GM12875 (cell line): ENCODE data around the gene C9orf40.

Source experiments
- H3K4me3 ChIP-seq: one replicate; pipeline ENCODE4 v1.5.1; 2011; ENCODE audit warnings: low read depth, low read length, control low read depth
- TF ChIP-seq, protein P1 (sequence below): IDR thresholded peaks from 2 replicates; pipeline ENCODE4 v1.5.1; 2011; ENCODE audit warnings: low read depth, mild to moderate bottlenecking, control low read depth, inconsistent platforms, low read length, moderate library complexity, borderline replicate concordance; ENCODE audit not compliant: insufficient read depth

C9orf40 gene

GRCh38 chr9:74977287-74977686 is 24.6 kb upstream of the C9orf40 start:
- TF ChIP-seq, protein P1, sequence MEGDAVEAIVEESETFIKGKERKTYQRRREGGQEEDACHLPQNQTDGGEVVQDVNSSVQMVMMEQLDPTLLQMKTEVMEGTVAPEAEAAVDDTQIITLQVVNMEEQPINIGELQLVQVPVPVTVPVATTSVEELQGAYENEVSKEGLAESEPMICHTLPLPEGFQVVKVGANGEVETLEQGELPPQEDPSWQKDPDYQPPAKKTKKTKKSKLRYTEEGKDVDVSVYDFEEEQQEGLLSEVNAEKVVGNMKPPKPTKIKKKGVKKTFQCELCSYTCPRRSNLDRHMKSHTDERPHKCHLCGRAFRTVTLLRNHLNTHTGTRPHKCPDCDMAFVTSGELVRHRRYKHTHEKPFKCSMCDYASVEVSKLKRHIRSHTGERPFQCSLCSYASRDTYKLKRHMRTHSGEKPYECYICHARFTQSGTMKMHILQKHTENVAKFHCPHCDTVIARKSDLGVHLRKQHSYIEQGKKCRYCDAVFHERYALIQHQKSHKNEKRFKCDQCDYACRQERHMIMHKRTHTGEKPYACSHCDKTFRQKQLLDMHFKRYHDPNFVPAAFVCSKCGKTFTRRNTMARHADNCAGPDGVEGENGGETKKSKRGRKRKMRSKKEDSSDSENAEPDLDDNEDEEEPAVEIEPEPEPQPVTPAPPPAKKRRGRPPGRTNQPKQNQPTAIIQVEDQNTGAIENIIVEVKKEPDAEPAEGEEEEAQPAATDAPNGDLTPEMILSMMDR = no peak
- no peak overlapping the region for H3K4me3 ChIP-seq

DNA sequence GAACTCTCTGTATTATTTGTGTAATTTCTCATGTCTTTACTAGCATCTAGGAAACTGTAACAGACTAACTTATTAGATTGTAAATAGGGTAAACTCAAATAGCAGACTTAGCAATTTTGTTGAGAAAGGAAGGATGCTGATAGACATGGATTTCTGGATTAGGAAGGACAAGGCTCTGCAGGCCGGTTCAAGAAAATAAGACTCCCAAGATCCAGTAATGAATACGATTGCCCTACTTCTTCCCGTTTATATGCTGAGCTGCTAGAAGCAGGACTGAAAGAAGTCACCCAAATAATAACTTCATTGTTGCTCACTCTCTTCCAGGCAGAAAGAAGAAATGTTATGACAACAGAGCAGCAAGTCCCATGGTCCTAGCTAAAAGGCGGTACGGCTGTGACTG is 22.8 kb upstream of the C9orf40 start:
- no peak overlapping the region for H3K4me3 ChIP-seq
- TF ChIP-seq, protein P1 = no peak

DNA sequence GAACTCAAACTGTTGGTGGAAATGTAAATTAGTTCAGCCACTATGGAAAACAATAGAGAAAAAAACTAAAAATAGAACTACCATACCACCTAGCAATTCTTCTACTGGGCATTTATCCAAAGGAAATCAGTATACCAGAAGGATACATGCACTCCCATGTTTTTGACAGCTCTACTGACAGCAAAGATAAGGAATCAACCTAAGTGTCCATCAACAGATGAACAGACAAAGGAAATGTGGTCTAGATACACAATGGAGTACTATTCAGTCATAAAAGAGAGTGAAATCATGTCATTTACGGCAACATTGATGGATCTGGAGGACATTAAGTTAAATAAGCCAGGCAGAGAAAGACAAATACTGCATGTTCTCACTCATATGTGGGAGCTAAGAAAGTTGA is 21.8 kb upstream of the C9orf40 start:
- no peak overlapping the region for H3K4me3 ChIP-seq
- TF ChIP-seq, protein P1 = no peak

GRCh38 chr9:74973714-74974113 is 21.0 kb upstream of the C9orf40 start:
- TF ChIP-seq, protein P1 = no peak
- no peak overlapping the region for H3K4me3 ChIP-seq

DNA sequence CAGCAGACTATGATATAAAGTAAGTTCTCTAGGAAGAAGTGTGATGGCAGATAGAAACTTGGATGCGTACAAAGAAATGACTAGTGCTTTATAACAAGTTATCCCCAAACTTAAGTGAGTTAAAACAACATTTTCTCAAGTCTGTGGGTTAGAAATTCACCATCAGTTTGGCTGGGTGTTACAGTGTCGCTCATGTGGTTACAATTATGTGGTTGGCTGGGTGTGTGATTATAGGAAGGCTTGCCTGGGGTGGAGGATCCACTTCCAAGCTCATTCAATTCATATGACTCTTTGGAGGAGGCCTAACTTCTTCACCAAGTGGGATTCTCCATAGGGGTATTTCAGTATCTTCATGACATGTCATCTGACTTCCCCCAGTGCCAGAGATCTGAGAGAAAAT is 10.3 kb upstream of the C9orf40 start:
- no peak overlapping the region for H3K4me3 ChIP-seq
- TF ChIP-seq, protein P1 = no peak

GRCh38 chr9:74961496-74961895 is 8.8 kb upstream of the C9orf40 start:
- H3K4me3 ChIP-seq = no peak overlapping the region

GRCh38 chr9:74960561-74960960 is 7.8 kb upstream of the C9orf40 start:
- TF ChIP-seq, protein P1 = no peak
- no peak overlapping the region for H3K4me3 ChIP-seq

More at GRCh38 chr9:74961496-74961895, 8.8 kb upstream of the C9orf40 start:
- TF ChIP-seq, protein P1 = no peak
